ENCODE measurements around the gene TUBB. TPM values are rescaled to one million over a fixed set of nuclear protein-coding genes. Genes with fewer than 3 reads are reported as not detected.
"Not testable (repeated sequence)": the region's sequence is repeated elsewhere in the genome, so short reads cannot be mapped to it uniquely, and the experiment has no call there.

TUBB gene
- total RNA-seq, 2 donors from 2014 or later: 172 to 243 TPM

GRCh38 chr6:30716879-30717128, 3.3 kb upstream of the TUBB start:
- Histone ChIP-seq H3K27me3 (replicated peaks; ENCODE audit: insufficient read depth) (no peaks in the 10 kb centered on the region), H3K27ac (peak overlapping the region; percentile 84 to 91), H3K36me3 (peaks cover 23% of the 10 kb centered on the region), H3K4me1 (ENCODE audit: control insufficient read depth in 1 of 2, low read depth in 2 of 2) (peaks cover 10 to 30% of the 10 kb centered on the region in 2 donors), H3K4me3 (peak overlapping the region; percentile 80), H3K9me3 (no peaks in the 10 kb centered on the region)
- no peak for ATAC-seq (ENCODE audit: insufficient number of reproducible peaks, low FRiP score, low read depth)
- DNase-seq (ENCODE audit: low spot score): no peak
- no peak for TF ChIP-seq CTCF (IDR thresholded peaks at IDR 0.05)

- peaks cover 10 to 35% of the 10 kb centered on the region in 2 donors for H3K4me1 ChIP-seq (ENCODE audit: control insufficient read depth in 1 of 2, low read depth in 2 of 2)
- H3K4me3 ChIP-seq: peak within 1 kb of the TSS; percentile 80
- H3K36me3 ChIP-seq: peaks cover 18% of the 10 kb centered on the region
- no peaks in the 10 kb centered on the region for H3K27me3 ChIP-seq (replicated peaks; ENCODE audit: insufficient read depth)
- DNase-seq (ENCODE audit: low spot score) (peak; percentile 98), ATAC-seq (ENCODE audit: insufficient number of reproducible peaks, low FRiP score, low read depth) (peak; percentile 82)
- TF ChIP-seq CTCF (IDR thresholded peaks at IDR 0.05): peak; percentile 60
- H3K9me3 ChIP-seq: no peaks in the 10 kb centered on the region
- H3K27ac ChIP-seq: peak within 1 kb of the TSS; percentile 84 to 91
Observed at GRCh38 chr6:30717129-30717844, 2.9 kb upstream of the TUBB start, which contains the start of gene MDC1. Gene MDC1 (minus strand): TSS chr6:30717281. CDS start chr6:30715175, 2,106 bp downstream.

- peak overlapping the region; percentile 80 for H3K4me3 ChIP-seq
- peaks cover 13% of the 10 kb centered on the region for H3K36me3 ChIP-seq
- H3K4me1 ChIP-seq (ENCODE audit: control insufficient read depth in 1 of 2, low read depth in 2 of 2): peaks cover 10 to 42% of the 10 kb centered on the region in 2 donors
- ATAC-seq (ENCODE audit: insufficient number of reproducible peaks, low FRiP score, low read depth); DNase-seq (ENCODE audit: low spot score); H3K27me3 ChIP-seq (replicated peaks; ENCODE audit: insufficient read depth); H3K9me3 ChIP-seq: not testable (repeated sequence)
- peak overlapping the region; percentile 76 to 84 for H3K27ac ChIP-seq
Observed at GRCh38 chr6:30717845-30718720, 2.1 kb upstream of the TUBB start.

GRCh38 chr6:30719356-30719755, 796 bp upstream of the TUBB start:
- H3K4me1 ChIP-seq (ENCODE audit: control insufficient read depth in 1 of 2, low read depth in 2 of 2): peaks cover 10 to 54% of the 10 kb centered on the region in 2 donors
- H3K4me3 ChIP-seq: peak overlapping the region; percentile 93
- no peaks in the 10 kb centered on the region for H3K27me3 ChIP-seq (replicated peaks; ENCODE audit: insufficient read depth)
- DNase-seq (ENCODE audit: low spot score) (no peak), ATAC-seq (ENCODE audit: insufficient number of reproducible peaks, low FRiP score, low read depth) (no peak)
- H3K9me3 ChIP-seq: no peaks in the 10 kb centered on the region
- TF ChIP-seq CTCF (IDR thresholded peaks at IDR 0.05): no peak
- peaks cover 15% of the 10 kb centered on the region for H3K36me3 ChIP-seq
- H3K27ac ChIP-seq: peak overlapping the region; percentile 80 to 84

GRCh38 chr6:30720738-30721197, 616 bp downstream of the TUBB start:
- peaks cover 27% of the 10 kb centered on the region for H3K36me3 ChIP-seq
- no peaks in the 10 kb centered on the region for H3K27me3 ChIP-seq (replicated peaks; ENCODE audit: insufficient read depth)
- H3K4me3 ChIP-seq: peak overlapping the region; percentile 93
- no peaks in the 10 kb centered on the region for H3K9me3 ChIP-seq
- TF ChIP-seq CTCF (IDR thresholded peaks at IDR 0.05): no peak
- H3K27ac ChIP-seq: peak overlapping the region; percentile 92
- DNase-seq (ENCODE audit: low spot score) (no peak), ATAC-seq (ENCODE audit: insufficient number of reproducible peaks, low FRiP score, low read depth) (no peak)
- H3K4me1 ChIP-seq (ENCODE audit: control insufficient read depth in 1 of 2, low read depth in 2 of 2): peaks cover 18 to 65% of the 10 kb centered on the region in 2 donors
